Measurements from ENCODE around the gene CMTM4.

The CMTM4 gene

DNA sequence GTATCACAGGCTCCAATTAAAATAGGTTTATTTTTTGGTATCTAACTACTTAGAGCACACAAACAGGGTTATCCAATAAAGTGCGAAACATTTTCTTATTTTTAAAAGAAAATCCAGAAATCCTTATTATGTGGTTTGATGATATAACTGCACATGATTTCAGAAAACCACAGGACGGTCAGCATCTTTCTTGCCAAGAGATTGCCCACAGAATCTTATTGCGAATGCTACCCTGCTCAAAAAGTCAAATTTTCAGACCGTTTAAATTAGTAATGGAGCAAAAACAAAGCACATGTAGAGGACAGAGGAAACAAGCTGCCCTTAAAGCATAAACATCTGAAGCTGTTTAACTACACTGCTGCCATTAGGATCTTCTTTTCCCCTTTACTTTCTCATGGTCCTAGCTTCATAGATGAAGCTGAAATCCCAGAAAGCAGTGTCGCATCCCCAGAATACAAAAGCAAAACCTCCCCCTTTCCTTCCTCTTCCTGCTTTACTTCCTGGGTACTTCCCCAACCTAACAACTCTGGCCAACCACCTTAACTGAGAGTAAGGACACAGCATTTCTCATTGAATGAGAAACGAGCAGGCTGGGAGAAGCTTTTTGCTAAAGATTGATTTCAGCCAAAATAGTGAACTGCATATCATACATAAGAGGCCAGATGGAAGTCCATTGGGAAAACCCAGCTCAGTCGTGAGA, 43.7 kb downstream of the CMTM4 start:
- CTCF ChIA-PET: interaction anchor here (0.6 to 3.9 kb wide), 4 partner anchors 9 to 220 kb away, joined by 3 to 26 read pairs (median 3); no protein-coding TSS in a partner anchor
- peak overlapping the region; percentile 60 for H3K27ac ChIP-seq
- TF ChIP-seq, protein P1, sequence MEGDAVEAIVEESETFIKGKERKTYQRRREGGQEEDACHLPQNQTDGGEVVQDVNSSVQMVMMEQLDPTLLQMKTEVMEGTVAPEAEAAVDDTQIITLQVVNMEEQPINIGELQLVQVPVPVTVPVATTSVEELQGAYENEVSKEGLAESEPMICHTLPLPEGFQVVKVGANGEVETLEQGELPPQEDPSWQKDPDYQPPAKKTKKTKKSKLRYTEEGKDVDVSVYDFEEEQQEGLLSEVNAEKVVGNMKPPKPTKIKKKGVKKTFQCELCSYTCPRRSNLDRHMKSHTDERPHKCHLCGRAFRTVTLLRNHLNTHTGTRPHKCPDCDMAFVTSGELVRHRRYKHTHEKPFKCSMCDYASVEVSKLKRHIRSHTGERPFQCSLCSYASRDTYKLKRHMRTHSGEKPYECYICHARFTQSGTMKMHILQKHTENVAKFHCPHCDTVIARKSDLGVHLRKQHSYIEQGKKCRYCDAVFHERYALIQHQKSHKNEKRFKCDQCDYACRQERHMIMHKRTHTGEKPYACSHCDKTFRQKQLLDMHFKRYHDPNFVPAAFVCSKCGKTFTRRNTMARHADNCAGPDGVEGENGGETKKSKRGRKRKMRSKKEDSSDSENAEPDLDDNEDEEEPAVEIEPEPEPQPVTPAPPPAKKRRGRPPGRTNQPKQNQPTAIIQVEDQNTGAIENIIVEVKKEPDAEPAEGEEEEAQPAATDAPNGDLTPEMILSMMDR (conservative IDR thresholded peaks at IDR 0.05; ENCODE audit: low read depth): no peak
- POLR2A ChIA-PET (ENCODE audit: low non-redundant PET): no interaction called here
- no peak for DNase-seq (ENCODE audit: low spot score)

- ChIA-PET POLR2A (ENCODE audit: low non-redundant PET) (no interaction called here), CTCF (interaction anchor here (0.6 to 3.9 kb wide), 6 partner anchors 10 to 1360 kb away, joined by 3 to 26 read pairs (median 6); no protein-coding TSS in a partner anchor)
- no peak for DNase-seq (ENCODE audit: low spot score)
- TF ChIP-seq, protein P1 (conservative IDR thresholded peaks at IDR 0.05; ENCODE audit: low read depth): no peak
- no peak overlapping the region for H3K27ac ChIP-seq
Measured at GRCh38 chr16:66651965-66652364, 44.6 kb downstream of the CMTM4 start.

GRCh38 chr16:66651474-66651765, 45.1 kb downstream of the CMTM4 start:
- DNase-seq (ENCODE audit: low spot score): no peak
- TF ChIP-seq, protein P1 (conservative IDR thresholded peaks at IDR 0.05; ENCODE audit: low read depth): no peak
- POLR2A ChIA-PET (ENCODE audit: low non-redundant PET): no interaction called here

DNA sequence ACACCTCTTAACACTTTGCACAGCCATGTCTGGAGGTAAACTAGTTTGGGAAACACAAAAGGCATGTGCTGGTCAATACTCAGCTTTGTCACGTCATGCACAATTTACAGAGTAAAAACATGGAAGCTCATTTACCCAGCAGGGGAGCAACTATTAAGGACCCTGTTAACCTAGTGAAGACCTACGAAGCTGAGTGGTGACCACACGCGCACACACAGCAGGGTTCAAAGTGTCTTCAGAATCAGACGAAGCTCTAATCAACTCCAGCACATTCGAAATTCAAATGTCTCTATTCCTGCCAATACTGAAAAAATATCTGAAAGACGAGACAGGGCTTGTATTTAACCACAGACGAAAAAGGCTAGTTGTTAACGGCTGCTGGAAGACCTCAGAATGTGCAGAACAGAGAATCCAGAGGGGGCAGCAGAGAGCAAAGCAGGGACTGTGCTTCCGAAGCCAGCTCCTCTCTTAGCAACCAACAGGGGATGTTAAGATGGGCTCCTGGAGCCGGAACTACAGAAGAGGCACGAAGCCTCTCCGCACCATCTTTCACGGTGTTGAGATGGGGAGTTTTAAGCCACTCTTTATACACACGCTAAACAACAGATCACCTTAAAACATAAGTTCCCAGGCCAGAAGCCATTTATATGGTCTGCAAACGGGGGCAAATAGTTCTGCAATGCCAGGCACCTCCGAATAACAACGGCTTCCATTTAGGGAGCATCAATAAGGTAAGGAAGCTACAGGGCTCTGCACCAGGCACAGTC, 45.7 kb downstream of the CMTM4 start:
- CTCF ChIA-PET: interaction anchor here (0.5 to 3.9 kb wide), 24 partner anchors 8 to 378 kb away, joined by 3 to 26 read pairs (median 4); partner anchors contain the start of genes CKLF and DYNC1LI2
- POLR2A ChIA-PET (ENCODE audit: low non-redundant PET): no interaction called here
- peak overlapping the region; percentile 23; the same call in 1 of the 2 replicates for H3K27ac ChIP-seq

More at GRCh38 chr16:66651474-66651765, 45.1 kb downstream of the CMTM4 start:
- CTCF ChIA-PET: interaction anchor here (0.6 to 3.9 kb wide), 14 partner anchors 11 to 377 kb away, joined by 3 to 26 read pairs (median 4); partner anchors contain the start of gene DYNC1LI2
- H3K27ac ChIP-seq: no peak overlapping the region; the same call in 1 of the 2 replicates

GRCh38 chr16:66649636-66650205, 46.8 kb downstream of the CMTM4 start:
- POLR2A ChIA-PET (ENCODE audit: low non-redundant PET): no interaction called here

More for the DNA sequence above, 45.7 kb downstream of the CMTM4 start:
- peak; percentile 74 for DNase-seq (ENCODE audit: low spot score)
- TF ChIP-seq, protein P1 (conservative IDR thresholded peaks at IDR 0.05; ENCODE audit: low read depth): peak; percentile 95

More at GRCh38 chr16:66649636-66650205, 46.8 kb downstream of the CMTM4 start:
- CTCF ChIA-PET: interaction anchor here (0.5 to 1.0 kb wide), 5 partner anchors 13 to 223 kb away, joined by 3 read pairs; no protein-coding TSS in a partner anchor
- no peak for DNase-seq (ENCODE audit: low spot score)
- TF ChIP-seq, protein P1 (conservative IDR thresholded peaks at IDR 0.05; ENCODE audit: low read depth): no peak
- peak overlapping the region; percentile 56 for H3K27ac ChIP-seq

All from RWPE1 (cell line).